HG03442 (cell line): Measurements from ENCODE around the gene U2AF2.

Experiments used
- ATAC-seq: cut with Tn5 transposase; IDR thresholded peaks from one replicate; pipeline ENCODE4 v1.9.1; 2021; ENCODE audit warnings: mild to moderate bottlenecking, moderate library complexity; ENCODE audit not compliant: unreplicated experiment

The U2AF2 gene

DNA sequence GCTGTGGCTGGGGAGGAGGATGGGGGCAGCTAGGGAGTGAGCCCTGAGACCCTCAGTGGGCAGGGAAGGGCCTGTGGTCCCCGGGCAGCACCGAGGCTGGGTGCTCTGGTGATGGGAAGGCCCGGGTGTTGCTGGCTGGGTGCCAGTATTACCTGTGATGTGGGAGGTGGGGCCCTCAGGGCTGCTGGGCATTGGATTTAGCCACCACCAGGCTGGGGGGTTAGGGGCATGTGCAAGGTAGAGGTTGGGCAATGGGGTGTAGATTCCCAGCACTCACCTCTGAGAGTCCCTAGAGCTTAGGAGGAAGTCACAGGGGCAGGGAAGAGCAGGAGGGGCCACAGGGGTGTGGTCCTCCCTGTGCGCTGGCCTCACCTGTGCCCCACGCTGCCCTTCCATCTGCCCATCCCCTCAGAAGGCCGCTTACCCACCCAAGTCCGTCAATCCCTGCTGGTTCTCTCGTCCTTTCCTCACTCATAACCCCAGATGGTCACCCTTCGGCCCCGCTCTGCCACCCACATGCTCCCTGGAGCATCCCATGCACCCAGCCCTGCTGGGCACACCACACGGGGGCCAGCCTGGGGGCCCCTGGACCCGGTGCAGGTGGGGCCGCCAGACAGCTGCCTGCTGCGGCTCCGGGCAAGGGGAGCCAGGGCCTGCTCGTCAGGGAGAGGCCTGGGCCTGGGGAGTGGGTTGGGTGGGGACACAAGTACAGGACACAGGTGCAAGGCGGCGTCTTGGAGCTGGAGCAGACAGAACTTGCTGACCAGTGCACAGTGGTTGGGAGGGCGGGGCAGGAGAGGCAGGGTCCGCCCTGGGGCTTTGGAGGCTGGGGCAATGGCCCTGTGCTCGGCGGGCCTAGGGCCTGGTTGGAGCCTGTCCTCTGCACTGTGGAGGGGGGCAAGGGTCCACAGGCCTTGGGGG, 32.7 kb downstream of the U2AF2 start:
- ATAC-seq = no peak

- ATAC-seq = no peak
These were observed 33.8 kb downstream of the U2AF2 start for GRCh38 chr19:55688422-55689218.

DNA sequence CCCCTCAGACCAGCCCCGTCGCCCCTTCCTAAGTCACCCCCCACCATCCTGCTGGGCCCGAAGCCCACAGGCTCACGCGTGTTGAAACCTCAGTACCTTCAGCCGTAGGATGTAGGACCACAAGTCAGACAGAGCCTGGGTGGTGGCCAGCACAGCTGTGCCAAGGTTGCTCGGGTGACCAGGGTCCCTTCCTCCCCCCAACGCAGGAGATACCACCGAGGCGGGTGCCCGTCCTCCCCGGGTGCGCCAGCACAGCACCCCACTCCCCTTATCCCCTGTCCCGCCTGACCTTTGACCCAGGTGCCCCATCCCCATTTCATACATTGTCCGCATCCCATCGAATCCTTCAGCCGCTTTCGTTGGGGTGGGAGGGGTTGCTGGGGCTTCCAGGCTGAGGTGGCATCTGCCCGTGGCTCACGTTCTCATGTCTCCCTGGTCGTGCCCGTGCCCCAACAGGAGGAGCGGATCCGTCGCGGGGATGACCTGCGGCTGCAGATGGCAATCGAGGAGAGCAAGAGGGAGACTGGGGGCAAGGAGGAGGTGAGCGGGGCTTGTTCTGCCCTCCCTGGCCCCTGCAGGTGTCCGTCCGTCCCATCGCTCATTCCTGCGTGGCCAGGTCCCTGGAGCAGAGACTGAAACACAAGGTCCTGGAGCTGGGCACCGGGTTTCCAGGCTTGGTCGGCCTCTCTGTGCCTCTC, 34.7 kb downstream of the U2AF2 start:
- no peak for ATAC-seq

- ATAC-seq = no peak
These were observed 35.4 kb downstream of the U2AF2 start for GRCh38 chr19:55690109-55690768.

DNA sequence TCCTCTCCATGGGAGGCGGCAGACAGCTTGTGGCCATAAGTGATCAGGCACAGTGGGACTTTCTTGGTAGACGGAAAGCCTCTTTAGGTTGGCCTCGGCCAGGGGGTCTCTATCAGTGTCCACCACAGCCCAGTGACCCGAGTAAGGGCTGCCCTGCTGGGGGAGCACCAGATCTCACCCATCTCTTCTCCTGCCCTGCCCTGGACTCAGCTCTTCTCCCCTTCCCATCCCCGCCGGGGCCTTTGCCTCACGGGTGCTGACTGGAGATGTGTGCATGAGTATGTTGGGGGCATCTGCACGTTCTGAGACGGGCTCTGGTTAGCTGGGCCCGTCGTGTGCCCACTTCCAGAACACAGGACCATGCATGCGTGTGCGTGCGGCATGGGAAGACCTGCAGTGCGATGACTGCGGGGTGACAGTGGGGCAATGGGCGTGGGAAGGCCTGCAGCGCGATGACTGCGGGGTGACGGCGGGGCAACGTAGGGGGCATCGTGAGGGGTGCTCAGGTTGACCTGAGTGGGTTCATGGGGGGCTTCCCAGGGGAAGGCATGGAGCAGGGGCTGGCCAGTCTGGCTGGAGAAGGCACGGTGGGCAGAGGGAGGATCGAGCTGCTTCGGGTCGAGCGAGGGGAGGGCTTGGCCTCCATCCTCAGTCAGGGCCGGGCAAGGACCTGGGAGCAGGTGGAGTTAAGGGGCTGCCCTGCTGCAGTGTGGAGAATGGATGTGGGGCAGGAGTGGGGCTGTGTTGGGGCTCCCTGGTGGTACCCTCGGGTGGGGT, 36.1 kb downstream of the U2AF2 start:
- ATAC-seq = no peak

GRCh38 chr19:55691561-55692481, 37.0 kb downstream of the U2AF2 start:
- ATAC-seq = no peak

DNA sequence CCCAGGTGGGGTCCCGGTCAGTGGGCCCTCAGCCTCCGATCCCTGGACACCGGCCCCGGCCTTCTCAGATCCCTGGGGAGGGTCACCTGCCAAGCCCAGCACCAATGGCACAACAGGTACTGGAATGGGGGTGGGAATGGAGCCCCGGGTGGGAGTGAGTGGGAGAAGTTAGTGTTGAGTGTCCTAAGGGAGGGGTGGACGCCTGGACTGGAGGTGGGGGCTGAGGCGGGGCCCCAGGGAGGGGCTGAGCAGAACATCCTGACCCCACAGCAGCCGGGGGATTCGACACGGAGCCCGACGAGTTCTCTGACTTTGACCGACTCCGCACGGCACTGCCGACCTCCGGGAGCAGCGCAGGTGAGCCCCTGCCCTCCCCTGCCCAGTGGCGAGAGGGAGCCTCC, 37.8 kb downstream of the U2AF2 start:
- ATAC-seq = no peak

GRCh38 chr19:55693336-55693974, 38.6 kb downstream of the U2AF2 start:
- no peak for ATAC-seq

GRCh38 chr19:55694241-55694655, 39.4 kb downstream of the U2AF2 start:
- ATAC-seq = no peak

- ATAC-seq = no peak
These were observed 40.0 kb downstream of the U2AF2 start for GRCh38 chr19:55694656-55695491.

- no peak for ATAC-seq
These were observed 40.9 kb downstream of the U2AF2 start for GRCh38 chr19:55695511-55696290.

GRCh38 chr19:55696301-55697068, 41.6 kb downstream of the U2AF2 start:
- ATAC-seq = no peak

DNA sequence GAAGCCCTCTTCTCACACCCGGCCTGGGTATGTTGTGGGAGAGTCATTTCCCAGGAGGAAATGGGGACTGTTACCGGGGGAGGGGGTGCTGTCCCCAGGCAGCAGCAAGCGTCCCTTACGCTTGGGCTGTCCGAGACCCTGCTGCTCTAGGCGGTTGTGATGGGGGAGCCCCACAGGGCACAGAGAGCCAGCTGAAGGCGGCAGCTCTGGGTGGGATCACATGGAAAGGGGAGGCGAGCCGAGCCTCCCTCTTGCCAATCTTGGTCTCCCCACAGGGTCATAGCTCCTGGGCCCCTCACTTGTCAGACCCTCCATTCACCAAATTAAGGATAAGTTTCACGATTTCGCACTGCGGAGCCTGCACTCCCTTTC, 42.2 kb downstream of the U2AF2 start:
- no peak for ATAC-seq

- no peak for ATAC-seq
These were observed 42.9 kb downstream of the U2AF2 start for GRCh38 chr19:55697698-55698097.

GRCh38 chr19:55698256-55698655, 43.4 kb downstream of the U2AF2 start:
- ATAC-seq = no peak

GRCh38 chr19:55699221-55699620, 44.4 kb downstream of the U2AF2 start:
- no peak for ATAC-seq
